ENCODE measurements around the gene INPP5D. TPM values are rescaled to one million over a fixed set of nuclear protein-coding genes. Genes with fewer than 3 reads are reported as not detected.

The INPP5D gene
- total and polyA plus RNA-seq, 4 donors: 2.9 to 18.8 (median 6.6) TPM

GRCh38 chr2:233015019-233015645 lies 45.0 kb upstream of the INPP5D start:
- no peak overlapping the region for H3K9ac ChIP-seq (ENCODE audit: low read depth in 1 of 2, low read length in 2 of 2)

More at GRCh38 chr2:233015019-233015645, 45.0 kb upstream of the INPP5D start:
- 96% methylated on average over 1 of the region's 1 CpG for WGBS
- DNase-seq (ENCODE audit: low spot score): no peak
- peaks cover 13 to 30% (median 19%) of the 10 kb centered on the region in 4 donors for H3K4me1 ChIP-seq (ENCODE audit: control insufficient read depth in 4 of 4, insufficient read depth in 4 of 4, low read length in 3 of 4)
- H3K27me3 ChIP-seq (ENCODE audit: control insufficient read depth in 4 of 4, insufficient read depth in 4 of 4, low read length in 3 of 4): no peaks in the 10 kb centered on the region
- TF ChIP-seq ZBTB33 (IDR thresholded peaks at IDR 0.05) (no peak), GABPA (IDR thresholded peaks at IDR 0.05 in 1 of 2, conservative IDR thresholded peaks at IDR 0.05 in 1 of 2) (no peak), FOXA2 (IDR thresholded peaks at IDR 0.05) (no peak), YY1 (IDR thresholded peaks at IDR 0.05) (no peak), REST (IDR thresholded peaks at IDR 0.05) (no peak), HNF4G (IDR thresholded peaks at IDR 0.05) (no peak), JUND (IDR thresholded peaks at IDR 0.05) (no peak), CTCF (IDR thresholded peaks at IDR 0.05; ENCODE audit: low read depth, low read length, missing input control) (no peak), NR2F2 (IDR thresholded peaks at IDR 0.05) (no peak), MAX (IDR thresholded peaks at IDR 0.05) (no peak), SP1 (IDR thresholded peaks at IDR 0.05) (no peak), EGR1 (IDR thresholded peaks at IDR 0.05; ENCODE audit: low read depth in 2 of 2) (no peak), RXRA (IDR thresholded peaks at IDR 0.05) (no peak), HNF4A (conservative IDR thresholded peaks at IDR 0.05) (no peak), TAF1 (conservative IDR thresholded peaks at IDR 0.05) (no peak)
- H3K4me3 ChIP-seq (ENCODE audit: low read depth in 1 of 3, low read length in 3 of 3): no peak overlapping the region
- no peaks in the 10 kb centered on the region for H3K36me3 ChIP-seq (ENCODE audit: control insufficient read depth in 4 of 4, insufficient read depth in 3 of 4, low read depth in 1 of 4, low read length in 3 of 4)
- H3K27ac ChIP-seq (ENCODE audit: low read depth in 1 of 2, low read length in 2 of 2): no peak overlapping the region
- no peaks in the 10 kb centered on the region for H3K9me3 ChIP-seq (ENCODE audit: control insufficient read depth in 4 of 4, low read length in 3 of 4)

Data from liver (tissue), 9 donors.